ENCODE results near the gene PUS7. TPM values are rescaled to one million over a fixed set of nuclear protein-coding genes. Genes with fewer than 3 reads are reported as not detected.
"Not testable (repeated sequence)": the region's sequence is repeated elsewhere in the genome, so short reads cannot be mapped to it uniquely, and the experiment has no call there.

The PUS7 gene
- total and polyA plus RNA-seq, 8 donors = 0.58 to 24.2 (median 9.2) TPM

- Histone ChIP-seq H3K27me3 (no peaks in the 10 kb centered on the region), H3K9me3 (no peaks in the 10 kb centered on the region), H3K4me3 (peak within 1 kb of the TSS; percentile 83 to 96 (median 88)), H3K4me1 (peaks cover 9 to 33% (median 26%) of the 10 kb centered on the region in 4 donors), H3K36me3 (peaks cover 3 to 24% (median 13%) of the 10 kb centered on the region in 4 donors), H3K27ac (peak within 1 kb of the TSS; percentile 86 to 95 (median 92))
- TF ChIP-seq EP300 (IDR thresholded peaks at IDR 0.05) (no peak), POLR2AphosphoS5 (IDR thresholded peaks at IDR 0.05) (peak; percentile 83 to 96 (median 96)), CTCF (IDR thresholded peaks at IDR 0.05) (peak in 5 of 7 experiments; percentile 5 to 64 (median 60)), POLR2A (IDR thresholded peaks at IDR 0.05) (peak in 2 of 4 donors; percentile 32 to 42)
- intact Hi-C loops (cut with DNase I; ENCODE audit: low total_unique reads) = no loop called here
- 2 to 3% (median 2%) methylated on average over 36 to 42 of the region's 42 CpGs for WGBS, 5 donors
- DNase-seq = peak; percentile 94 to 97
These were observed 10.0 kb upstream of the PUS7 start, which contains the start of gene RINT1 for GRCh38 chr7:105531792-105532671. RINT1 (plus strand) TSS chr7:105532201; CDS start chr7:105532316, 115 bp downstream.

DNA sequence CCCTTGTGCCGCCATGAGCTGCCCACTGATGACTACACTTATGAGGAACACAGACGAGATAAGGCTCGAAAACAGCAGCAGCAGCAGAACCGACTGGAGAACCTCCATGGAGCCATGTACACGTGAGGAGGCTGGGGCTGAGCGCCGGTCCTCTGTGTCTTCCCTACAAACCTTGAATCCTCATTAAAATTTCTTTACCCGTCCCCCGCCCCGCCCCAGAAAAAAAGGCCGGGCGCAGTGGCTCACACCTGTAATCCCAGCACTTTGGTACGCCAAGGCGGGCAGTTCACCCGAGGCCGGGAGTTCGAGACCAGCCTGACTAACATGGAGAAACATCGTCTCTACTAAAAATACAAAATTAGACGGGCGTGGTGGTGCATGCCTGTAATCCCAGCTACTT is 8.5 kb upstream of the PUS7 start:
- Histone ChIP-seq H3K27me3 (no peaks in the 10 kb centered on the region), H3K4me1 (peaks cover 9 to 33% (median 26%) of the 10 kb centered on the region in 4 donors), H3K27ac (no peak overlapping the region), H3K36me3 (peaks cover 0 to 9% (median 2%) of the 10 kb centered on the region in 4 donors), H3K9me3 (no peaks in the 10 kb centered on the region), H3K4me3 (no peak overlapping the region)
- DNase-seq = no peak
- intact Hi-C loops (cut with DNase I; ENCODE audit: low total_unique reads) = no loop called here
- WGBS, 5 donors = 95 to 99% (median 96%) methylated on average over 20 of the region's 20 CpGs
- no peak for TF ChIP-seq POLR2AphosphoS5 (IDR thresholded peaks at IDR 0.05)
- no peak for TF ChIP-seq POLR2A (IDR thresholded peaks at IDR 0.05)
- TF ChIP-seq CTCF (IDR thresholded peaks at IDR 0.05) = no peak
- TF ChIP-seq EP300 (IDR thresholded peaks at IDR 0.05) = no peak

DNA sequence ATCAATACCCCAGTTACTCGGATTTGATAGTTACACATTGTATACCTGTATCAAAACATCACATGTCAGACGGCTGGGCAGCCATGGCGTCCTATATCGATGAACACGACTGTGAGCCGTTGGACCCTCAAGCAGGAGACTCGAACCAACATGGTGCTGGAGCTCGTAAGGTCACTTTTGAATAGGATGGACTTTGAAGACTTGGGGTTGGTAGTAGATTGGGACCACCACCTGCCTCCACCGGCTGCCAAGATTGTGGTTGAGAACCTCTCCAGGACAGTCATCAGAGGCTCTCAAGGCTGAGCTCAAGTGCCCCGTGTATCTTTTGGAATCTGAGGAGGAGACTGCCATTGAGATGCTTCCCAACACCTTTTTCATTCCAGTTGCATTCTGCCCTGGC is 8.1 kb upstream of the PUS7 start:
- intact Hi-C loops (cut with DNase I; ENCODE audit: low total_unique reads) = no loop called here
- WGBS, 5 donors = 92 to 96% (median 95%) methylated on average over 10 of the region's 10 CpGs
- peaks cover 9 to 33% (median 24%) of the 10 kb centered on the region in 4 donors for H3K4me1 ChIP-seq

DNA sequence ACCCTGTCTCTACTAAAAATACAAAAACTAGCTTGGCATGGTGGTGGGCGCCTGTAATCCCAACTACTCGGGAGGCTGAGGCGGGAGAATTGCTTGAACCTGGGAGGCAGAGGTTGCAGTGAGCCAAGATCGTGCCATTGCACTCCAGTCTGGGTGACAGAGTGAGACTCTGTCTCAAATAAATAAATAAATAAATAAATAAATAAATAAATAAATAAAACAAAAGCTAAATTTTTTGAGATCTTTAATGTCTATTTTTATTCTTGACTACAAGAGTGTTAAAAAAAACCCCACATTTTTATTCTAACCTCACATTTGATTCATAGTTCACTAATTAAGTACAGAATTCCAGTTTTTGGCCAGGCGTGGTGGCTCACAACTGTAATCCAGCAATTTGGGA is 5.7 kb upstream of the PUS7 start:
- DNase-seq; intact Hi-C loops (cut with DNase I; ENCODE audit: low total_unique reads); H3K4me3 ChIP-seq; H3K27me3 ChIP-seq; H3K27ac ChIP-seq; H3K36me3 ChIP-seq; H3K9me3 ChIP-seq: not testable (repeated sequence)
- 94 to 99% (median 98%) methylated on average over 5 of the region's 5 CpGs for WGBS, 5 donors
- H3K4me1 ChIP-seq = peaks cover 1 to 15% (median 8%) of the 10 kb centered on the region in 4 donors

More for the DNA sequence above, 8.1 kb upstream of the PUS7 start:
- no peak overlapping the region for H3K27ac ChIP-seq
- no peak overlapping the region for H3K4me3 ChIP-seq
- H3K9me3 ChIP-seq = no peaks in the 10 kb centered on the region
- no peak for TF ChIP-seq CTCF (IDR thresholded peaks at IDR 0.05)
- H3K27me3 ChIP-seq = no peaks in the 10 kb centered on the region
- peaks cover 0 to 6% (median 0%) of the 10 kb centered on the region in 4 donors for H3K36me3 ChIP-seq
- DNase-seq = no peak

GRCh38 chr7:105524840-105525239 is 2.8 kb upstream of the PUS7 start:
- H3K27ac ChIP-seq = no peak overlapping the region
- peaks cover 13 to 21% (median 18%) of the 10 kb centered on the region in 4 donors for H3K4me1 ChIP-seq
- H3K27me3 ChIP-seq = no peaks in the 10 kb centered on the region
- no peak overlapping the region for H3K4me3 ChIP-seq
- H3K9me3 ChIP-seq = no peaks in the 10 kb centered on the region
- intact Hi-C loops (cut with DNase I; ENCODE audit: low total_unique reads) = no loop called here
- no peaks in the 10 kb centered on the region for H3K36me3 ChIP-seq
- no peak for TF ChIP-seq POLR2AphosphoS5 (IDR thresholded peaks at IDR 0.05)
- no peak for TF ChIP-seq POLR2A (IDR thresholded peaks at IDR 0.05)
- TF ChIP-seq CTCF (IDR thresholded peaks at IDR 0.05) = no peak
- TF ChIP-seq EP300 (IDR thresholded peaks at IDR 0.05) = no peak
- no peak for DNase-seq
- WGBS, 5 donors = 85 to 98% (median 91%) methylated on average over 4 of the region's 4 CpGs

GRCh38 chr7:105524423-105524822 is 2.4 kb upstream of the PUS7 start:
- H3K36me3 ChIP-seq; H3K9me3 ChIP-seq; intact Hi-C loops (cut with DNase I; ENCODE audit: low total_unique reads); H3K4me3 ChIP-seq; DNase-seq; H3K27me3 ChIP-seq; H3K27ac ChIP-seq: not testable (repeated sequence)
- H3K4me1 ChIP-seq = peaks cover 13 to 21% (median 18%) of the 10 kb centered on the region in 4 donors
- 92 to 97% (median 96%) methylated on average over 11 of the region's 11 CpGs for WGBS, 5 donors

Measured in stomach (tissue), 9 donors.